Stimulated activated CD8-positive, alpha-beta memory T cell treated with anti-CD3 and anti-CD28 coated beads, Interleukin-4, amount 100 ng/mL, for 24 hours (primary cell): ENCODE measurements around the gene SGPL1.

Source experiments
- DNase-seq: peaks from one replicate; pipeline ENCODE4 v3.0.0-alpha.2; 2020; ENCODE audit warnings: low read depth

The SGPL1 gene

DNA sequence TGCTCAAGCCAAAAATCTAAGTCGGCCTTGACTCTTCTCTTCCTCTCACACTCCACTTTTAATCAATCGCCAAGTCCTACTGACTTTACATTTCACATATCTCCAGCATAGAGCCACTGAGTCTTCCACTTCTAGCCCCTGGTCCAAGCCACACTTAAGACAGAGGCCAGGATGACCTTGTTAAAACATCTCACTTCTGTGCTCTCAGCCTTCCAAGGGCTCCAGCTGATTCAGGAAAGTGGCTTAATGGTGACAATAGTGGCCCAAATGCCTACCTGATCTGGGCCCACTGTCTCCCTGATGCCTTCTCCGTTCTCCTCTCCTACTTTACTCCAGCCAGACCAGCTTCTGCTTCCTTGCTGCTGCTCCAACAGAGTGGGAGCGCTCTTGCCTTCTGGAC is 35.0 kb upstream of the SGPL1 start:
- DNase-seq, result no peak

DNA sequence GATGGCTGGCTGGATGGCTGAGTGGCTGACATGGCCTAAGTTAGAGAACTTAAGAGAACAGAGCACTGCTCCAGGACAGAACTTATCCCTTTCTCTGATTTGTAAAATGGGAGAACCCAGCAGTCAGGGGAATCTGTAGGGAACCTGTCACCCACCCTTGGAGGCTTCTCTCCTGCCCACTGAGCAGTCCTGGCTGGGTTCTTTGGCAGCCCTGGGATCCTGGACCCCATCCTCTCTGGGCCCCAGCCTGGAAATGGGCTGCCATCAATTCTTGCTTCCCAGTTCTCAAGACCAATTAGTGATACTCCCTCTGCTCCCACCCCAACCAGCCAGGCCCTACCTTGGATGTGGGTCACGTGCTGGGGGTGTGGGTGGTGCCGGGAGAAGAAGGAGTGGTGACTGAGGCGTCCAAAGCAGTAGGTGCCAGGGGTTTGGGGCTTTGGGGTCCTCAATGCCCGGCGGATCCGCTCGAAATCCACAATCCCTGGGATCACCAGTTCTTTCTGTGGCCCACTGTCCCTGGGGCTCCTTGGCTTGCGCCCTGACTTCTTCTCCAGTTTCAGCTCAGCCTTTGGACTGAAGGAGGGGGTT is 34.2 kb upstream of the SGPL1 start:
- no peak for DNase-seq

- DNase-seq, result no peak
Observed at GRCh38 chr10:70782086-70782745, 33.5 kb upstream of the SGPL1 start.

DNA sequence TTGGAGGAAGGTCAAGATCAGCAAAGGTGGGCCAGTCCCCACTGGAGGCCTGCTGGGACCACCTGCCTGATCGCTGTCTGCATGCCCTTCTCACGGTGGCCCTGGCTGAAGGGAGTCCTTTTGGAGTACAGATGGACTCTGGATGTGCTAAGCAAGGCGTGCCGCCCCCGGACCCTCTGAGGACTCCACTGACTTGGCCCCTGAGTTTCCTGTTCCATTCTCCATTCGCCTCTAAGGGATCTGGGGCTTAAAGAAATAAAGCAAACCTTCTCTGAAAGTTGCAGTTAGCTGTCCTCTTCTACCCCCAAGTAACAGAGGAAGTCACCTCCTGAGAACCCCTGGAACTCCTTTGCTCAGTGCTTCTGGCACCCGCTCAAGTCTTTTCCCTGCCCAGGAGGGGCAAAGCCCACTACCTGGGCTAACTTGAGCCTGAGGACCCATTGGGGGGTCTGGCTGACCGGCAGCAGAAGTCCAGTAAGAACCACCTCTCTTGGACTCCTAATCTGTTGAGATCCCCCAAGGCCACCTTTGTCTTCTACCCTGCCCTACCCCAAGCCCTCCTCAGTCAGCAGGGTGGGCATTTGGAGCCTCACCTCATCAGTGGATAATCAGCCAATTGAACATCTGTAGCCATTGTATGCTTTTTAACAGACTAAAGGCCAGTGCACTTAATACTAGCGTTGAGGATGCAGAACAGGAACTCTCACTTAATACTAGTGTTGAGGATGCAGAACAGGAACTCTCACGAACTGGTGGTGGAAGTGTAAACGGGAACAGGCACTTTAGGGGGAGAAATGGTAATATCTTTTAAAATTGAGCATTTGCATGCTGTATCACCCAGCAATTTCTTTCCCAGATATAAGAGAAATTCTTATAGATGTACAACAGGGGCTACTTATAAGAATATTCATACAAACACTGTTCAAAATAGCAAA is 32.7 kb upstream of the SGPL1 start:
- DNase-seq, result no peak

DNA sequence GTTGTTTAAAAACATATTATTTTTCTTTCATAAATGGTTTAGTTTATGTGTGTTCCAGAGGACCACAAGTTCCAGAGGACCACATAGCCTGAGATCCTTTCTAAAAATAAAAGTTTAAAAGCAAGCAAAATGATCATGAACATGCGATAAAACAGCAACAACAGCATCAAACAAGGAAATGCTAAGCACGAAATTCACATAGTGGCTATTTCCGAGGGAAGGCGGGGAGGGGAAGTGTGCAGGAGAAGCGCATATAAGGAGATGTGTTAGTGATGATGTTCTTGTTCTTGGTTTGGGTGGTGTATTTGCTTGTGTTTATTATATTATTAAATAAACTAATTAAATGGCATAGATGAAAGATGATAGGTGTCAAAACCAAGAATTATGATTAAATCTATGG is 31.7 kb upstream of the SGPL1 start:
- DNase-seq, result no peak

DNA sequence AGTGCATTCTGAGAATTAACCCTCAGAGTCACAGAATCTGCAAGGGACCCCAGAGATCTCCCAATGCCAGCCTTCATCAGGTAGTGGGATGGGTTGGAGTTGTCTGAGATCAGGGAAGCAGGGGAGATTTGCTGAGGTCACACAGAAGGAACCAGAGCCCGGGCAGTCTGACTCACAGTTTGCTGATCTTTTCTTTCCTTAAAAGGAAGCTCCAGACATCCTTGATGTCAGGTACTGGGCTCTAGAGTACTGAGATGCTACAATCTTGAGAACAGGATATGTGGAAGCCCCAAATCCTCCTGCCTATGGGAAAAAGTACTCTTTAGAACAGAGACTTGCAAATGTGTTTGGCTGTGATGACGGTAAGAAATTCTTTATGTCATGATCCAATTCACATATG is 31.3 kb upstream of the SGPL1 start:
- DNase-seq, result no peak

DNA sequence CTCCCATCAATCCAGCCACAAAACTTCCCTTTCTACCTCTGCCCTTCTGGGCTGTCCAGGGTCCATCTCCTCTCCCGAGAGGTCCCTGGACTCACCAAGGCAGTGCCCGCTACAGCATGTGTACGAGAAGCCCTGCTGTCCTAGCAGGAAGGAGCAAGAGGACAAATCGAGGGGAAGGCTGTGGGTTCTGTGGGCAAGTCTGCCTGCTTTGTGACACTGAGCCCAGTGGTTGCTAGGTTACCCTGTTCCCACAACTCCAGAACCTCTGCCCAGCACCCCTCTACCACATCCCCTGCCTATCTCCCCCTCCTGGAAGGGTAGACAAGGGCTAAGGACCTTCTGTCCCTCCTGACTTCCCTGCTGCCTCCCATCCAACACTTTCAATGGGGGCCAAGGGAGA is 30.6 kb upstream of the SGPL1 start, which contains the start of gene TBATA:
TSS of gene TBATA (minus strand) at position 188 of the 400 bp plus-strand sequence. CDS start 1,998 bp downstream, outside the sequence.
- DNase-seq, result no peak

- no peak for DNase-seq
Observed at GRCh38 chr10:70786799-70787415, 28.8 kb upstream of the SGPL1 start.

GRCh38 chr10:70791386-70792039 is 24.2 kb upstream of the SGPL1 start:
- no peak for DNase-seq

GRCh38 chr10:70795613-70796012 is 20.1 kb upstream of the SGPL1 start:
- no peak for DNase-seq

DNA sequence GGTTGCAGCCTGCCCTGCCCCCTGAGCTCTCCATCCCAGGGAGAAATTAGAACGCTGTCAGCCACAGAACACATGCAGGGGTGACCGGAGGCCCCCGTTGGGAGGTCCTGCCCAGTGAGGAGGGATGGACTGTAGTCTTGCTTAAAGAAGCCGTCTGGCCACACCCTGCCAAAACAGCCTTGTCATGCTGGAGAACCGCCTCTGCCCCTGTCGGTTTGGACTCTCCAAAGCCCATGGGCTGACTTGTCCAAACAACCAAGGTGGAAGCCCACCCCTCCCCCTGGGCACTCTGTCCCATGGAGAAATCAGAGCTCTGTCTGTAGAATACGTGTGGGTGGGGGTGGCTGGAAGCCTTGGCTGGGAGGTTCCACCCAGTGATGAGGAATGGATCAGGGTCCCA is 17.9 kb upstream of the SGPL1 start:
- no peak for DNase-seq

- DNase-seq, result no peak
Observed at GRCh38 chr10:70799124-70799523, 16.6 kb upstream of the SGPL1 start.

GRCh38 chr10:70801854-70802253 is 13.9 kb upstream of the SGPL1 start:
- DNase-seq, result no peak

DNA sequence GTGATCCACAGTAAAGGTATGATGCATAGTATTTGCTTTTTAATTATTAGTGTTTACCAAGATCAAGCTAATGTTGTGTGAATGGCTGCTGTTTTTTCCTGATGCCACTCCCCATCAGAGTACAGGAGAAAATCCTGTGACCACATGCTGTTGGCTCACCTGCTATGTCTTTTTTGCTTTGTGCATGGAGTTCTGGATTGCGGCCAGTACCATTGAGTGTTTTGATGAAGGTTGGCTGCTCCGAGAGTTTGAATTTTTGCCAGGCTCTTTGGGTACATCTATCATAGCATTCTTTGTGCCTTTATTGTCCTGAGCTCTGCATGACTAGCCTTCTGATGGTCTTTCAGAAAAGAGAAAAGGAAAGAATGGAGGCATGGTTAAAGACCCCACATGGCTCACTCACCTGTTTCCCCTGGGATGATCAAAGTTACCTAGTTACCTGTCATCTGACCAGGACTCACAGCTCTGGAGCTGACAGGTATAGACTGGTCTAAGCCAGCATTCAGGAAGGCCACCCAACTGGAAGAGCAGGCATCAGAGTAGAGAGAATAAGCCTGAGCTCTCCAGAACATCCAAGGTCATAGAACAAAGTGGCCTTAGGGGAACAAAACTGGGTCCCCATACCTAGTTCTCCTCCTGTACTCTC is 11.8 kb upstream of the SGPL1 start:
- no peak for DNase-seq

DNA sequence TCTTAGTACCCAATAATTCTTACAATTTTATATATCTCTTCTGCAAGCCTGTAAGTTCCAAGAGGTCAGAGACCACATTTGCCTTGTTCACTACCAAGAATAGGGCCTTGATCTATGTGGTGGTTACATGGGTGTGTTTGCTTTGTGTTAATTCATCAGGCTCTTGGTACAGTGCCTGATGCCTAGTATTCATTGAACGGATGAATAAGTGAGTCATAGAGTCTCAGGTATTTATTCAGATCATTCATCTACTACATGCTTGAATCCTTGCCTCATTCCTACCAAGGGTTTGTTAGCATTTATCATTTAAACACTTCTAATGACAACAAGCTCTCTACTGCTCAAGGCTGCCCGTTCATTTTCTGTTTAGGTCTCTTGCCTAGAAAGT is 11.3 kb upstream of the SGPL1 start:
- no peak for DNase-seq

DNA sequence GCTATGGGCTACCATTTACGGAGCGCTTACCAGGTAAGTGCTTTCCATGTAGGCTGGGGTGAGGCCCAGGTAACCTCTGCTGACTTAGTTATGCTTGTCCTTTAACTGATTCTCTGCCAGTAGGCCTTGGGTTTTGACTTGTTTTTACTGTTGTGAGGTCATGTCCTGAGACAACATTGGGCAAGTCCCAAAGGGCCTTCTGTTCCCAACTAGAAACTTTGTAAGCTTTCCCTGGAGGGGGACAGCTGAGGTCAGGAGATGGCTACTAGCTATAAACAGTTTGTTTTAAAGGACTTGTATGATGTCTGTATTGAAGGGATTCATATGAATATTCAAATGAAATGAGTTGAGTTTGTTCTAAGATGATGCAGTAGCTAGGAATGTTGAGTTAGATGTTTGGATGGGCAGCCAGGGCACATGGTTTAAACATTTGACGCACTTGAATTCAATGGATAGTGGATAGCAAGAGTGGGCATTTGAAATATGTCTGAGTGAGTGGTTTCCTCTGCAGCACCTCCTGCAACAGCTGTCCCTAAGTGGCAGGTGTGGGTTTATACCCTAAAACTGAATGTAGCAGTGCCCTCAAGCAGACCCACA is 10.0 kb upstream of the SGPL1 start:
- no peak for DNase-seq

DNA sequence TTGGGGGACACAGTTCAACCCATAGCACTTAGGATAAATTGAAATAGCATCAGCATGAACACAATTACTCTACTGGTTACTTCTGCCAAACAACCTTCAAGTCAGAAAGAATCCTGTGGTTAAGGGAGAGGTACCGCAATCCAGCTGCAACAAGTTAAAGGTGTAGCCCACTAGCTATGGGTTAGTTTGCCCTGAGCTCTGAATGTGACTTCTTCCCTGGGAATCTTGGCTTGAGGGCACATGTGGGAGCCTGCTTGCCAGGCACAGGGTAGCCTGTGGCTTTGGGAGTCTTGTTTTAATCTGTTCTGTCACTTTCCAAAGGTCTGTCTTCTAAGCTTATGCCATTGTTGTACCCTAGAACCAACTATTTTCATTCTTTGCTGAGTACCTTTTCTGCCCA is 8.9 kb upstream of the SGPL1 start:
- no peak for DNase-seq

DNA sequence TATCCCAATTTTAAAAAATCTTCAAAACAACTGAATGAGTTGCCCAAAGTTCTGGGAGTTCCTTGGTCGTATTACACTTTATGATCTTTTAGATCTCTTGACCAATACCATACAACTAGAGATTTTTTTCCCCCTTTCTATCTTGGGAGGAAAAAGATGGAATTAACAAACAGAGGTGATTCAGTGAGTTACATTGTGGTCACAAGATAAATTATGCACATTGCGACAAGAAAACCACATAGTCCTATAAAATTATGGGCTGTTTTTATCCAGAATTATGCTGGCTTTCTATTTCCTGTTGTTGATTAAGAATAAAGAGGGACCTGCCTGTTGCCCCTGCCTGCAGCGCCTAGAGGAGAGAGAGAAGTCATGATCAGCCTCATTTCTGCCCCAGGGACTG is 8.2 kb upstream of the SGPL1 start:
- DNase-seq, result no peak

DNA sequence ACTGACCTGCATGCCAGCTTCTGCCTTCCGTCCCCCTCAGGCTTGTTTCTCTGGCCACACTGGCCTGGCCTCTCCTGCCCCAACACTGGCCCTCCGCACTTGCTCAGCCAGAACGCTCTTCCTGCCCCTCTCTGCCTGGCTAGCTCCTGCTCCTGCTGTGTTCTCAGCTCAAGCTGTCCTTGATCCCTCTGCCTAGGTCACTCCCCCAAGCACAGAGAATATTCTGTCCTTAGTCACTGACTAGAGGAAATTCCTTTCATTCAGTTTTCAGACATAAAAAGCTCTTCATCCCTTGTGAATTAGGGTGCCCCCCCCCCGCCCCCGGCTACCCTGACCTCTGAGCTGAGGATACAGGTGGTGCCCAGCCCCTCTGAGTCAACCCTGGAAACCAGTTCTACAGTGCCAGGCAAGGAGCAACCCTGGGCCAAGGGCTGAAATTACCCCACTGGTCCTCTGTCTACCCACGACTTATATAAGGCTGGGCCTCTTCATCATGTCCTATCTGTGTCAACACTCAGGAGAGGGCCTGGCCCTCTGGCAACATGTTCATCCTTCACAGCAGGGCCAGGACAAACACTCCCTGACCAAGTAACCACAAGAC is 6.6 kb upstream of the SGPL1 start:
- no peak for DNase-seq

DNA sequence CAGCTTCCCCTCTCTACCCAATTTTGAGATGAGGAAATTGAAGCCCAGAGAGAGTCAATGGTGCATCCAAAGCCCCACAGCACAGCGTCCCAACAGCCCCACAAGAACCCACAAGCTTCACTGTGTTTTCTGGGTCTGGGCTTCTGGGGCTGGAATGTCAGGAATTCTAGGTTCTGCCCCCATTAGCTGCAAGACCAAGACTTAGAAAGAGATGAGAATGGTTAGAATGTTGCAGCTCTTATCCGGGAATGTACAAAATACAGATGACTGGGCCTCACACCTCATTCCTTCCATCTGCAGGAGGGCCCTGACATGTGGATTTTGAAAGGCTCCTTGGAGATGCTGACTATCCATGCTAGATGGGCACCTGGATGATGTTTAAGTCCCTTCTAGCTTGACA is 6.0 kb upstream of the SGPL1 start:
- no peak for DNase-seq

- DNase-seq, result no peak
Observed at GRCh38 chr10:70810967-70811366, 4.8 kb upstream of the SGPL1 start.
